ENCODE measurements around the gene CDYL2. TPM values are rescaled to one million over a fixed set of nuclear protein-coding genes. Genes with fewer than 3 reads are reported as not detected.

CDYL2 gene
- total RNA-seq, 1 experiment from 2014 or later: 8.2 TPM

DNA sequence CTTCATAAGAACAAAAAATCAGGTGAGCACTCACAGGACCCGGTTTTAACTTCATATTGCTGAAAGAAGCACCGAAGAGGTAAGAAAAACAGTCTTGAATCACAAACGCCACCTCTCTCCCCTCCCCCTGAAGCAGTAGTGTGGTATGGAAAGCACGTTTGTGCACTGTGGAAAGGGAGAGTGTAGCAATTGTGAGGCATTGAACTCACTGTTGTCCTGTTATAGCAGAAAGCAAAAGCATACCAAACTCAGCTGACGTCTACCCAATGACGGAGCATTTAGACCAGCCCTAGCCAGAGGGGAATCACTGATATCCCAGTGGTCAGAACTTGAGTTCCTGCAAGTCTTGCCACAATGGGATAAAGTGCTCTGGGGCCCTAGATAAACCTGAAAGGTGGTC is 164.8 kb downstream of the CDYL2 start:
- Mint-ChIP-seq H3K4me3 (no peak overlapping the region), H3K4me1 (no peaks in the 10 kb centered on the region), H3K27ac (no peak overlapping the region), H3K27me3 (ENCODE audit: low read depth) (peaks cover 4% of the 10 kb centered on the region; the same call in 1 of the 2 replicates), H3K9me3 (peaks cover 33% of the 10 kb centered on the region), H3K36me3 (peaks cover 16% of the 10 kb centered on the region)
- DNase-seq (ENCODE audit: low spot score) (no peak), ATAC-seq (no peak)
- CTCF ChIA-PET: no interaction called here
- no peak for TF ChIP-seq TCF7 (CRISPR knock-in tag; IDR thresholded peaks at IDR 0.05; ENCODE audit: low read depth)
- TF ChIP-seq, protein P1, sequence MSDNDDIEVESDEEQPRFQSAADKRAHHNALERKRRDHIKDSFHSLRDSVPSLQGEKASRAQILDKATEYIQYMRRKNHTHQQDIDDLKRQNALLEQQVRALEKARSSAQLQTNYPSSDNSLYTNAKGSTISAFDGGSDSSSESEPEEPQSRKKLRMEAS (CRISPR knock-in tag; IDR thresholded peaks at IDR 0.05): no peak
- TF ChIP-seq, protein P2, sequence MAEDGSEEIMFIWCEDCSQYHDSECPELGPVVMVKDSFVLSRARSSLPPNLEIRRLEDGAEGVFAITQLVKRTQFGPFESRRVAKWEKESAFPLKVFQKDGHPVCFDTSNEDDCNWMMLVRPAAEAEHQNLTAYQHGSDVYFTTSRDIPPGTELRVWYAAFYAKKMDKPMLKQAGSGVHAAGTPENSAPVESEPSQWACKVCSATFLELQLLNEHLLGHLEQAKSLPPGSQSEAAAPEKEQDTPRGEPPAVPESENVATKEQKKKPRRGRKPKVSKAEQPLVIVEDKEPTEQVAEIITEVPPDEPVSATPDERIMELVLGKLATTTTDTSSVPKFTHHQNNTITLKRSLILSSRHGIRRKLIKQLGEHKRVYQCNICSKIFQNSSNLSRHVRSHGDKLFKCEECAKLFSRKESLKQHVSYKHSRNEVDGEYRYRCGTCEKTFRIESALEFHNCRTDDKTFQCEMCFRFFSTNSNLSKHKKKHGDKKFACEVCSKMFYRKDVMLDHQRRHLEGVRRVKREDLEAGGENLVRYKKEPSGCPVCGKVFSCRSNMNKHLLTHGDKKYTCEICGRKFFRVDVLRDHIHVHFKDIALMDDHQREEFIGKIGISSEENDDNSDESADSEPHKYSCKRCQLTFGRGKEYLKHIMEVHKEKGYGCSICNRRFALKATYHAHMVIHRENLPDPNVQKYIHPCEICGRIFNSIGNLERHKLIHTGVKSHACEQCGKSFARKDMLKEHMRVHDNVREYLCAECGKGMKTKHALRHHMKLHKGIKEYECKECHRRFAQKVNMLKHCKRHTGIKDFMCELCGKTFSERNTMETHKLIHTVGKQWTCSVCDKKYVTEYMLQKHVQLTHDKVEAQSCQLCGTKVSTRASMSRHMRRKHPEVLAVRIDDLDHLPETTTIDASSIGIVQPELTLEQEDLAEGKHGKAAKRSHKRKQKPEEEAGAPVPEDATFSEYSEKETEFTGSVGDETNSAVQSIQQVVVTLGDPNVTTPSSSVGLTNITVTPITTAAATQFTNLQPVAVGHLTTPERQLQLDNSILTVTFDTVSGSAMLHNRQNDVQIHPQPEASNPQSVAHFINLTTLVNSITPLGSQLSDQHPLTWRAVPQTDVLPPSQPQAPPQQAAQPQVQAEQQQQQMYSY (CRISPR knock-in tag; IDR thresholded peaks at IDR 0.05): no peak
- TF ChIP-seq EMX1 (CRISPR knock-in tag; IDR thresholded peaks at IDR 0.05): no peak
- TF ChIP-seq ELF4 (CRISPR knock-in tag; IDR thresholded peaks at IDR 0.05; ENCODE audit: low read depth): no peak
- TF ChIP-seq CTCF (IDR thresholded peaks at IDR 0.05): no peak
- no peak for TF ChIP-seq ATF3 (CRISPR knock-in tag; conservative IDR thresholded peaks at IDR 0.05)
- TF ChIP-seq NFE2L1 (CRISPR knock-in tag; IDR thresholded peaks at IDR 0.05): no peak
- no peak for TF ChIP-seq USF1 (CRISPR knock-in tag; IDR thresholded peaks at IDR 0.05)
- no peak for TF ChIP-seq FOXP1 (CRISPR knock-in tag; IDR thresholded peaks at IDR 0.05; ENCODE audit: borderline replicate concordance)
- no peak for TF ChIP-seq IRF2 (CRISPR knock-in tag; IDR thresholded peaks at IDR 0.05; ENCODE audit: borderline replicate concordance, low read depth)
- no peak for TF ChIP-seq SMAD4 (CRISPR knock-in tag; IDR thresholded peaks at IDR 0.05)
- no peak for TF ChIP-seq ZNF396 (CRISPR knock-in tag; IDR thresholded peaks at IDR 0.05; ENCODE audit: borderline replicate concordance)
- no peak for TF ChIP-seq ZNF416 (CRISPR knock-in tag; IDR thresholded peaks at IDR 0.05)
- no peak for TF ChIP-seq SP1 (CRISPR knock-in tag; conservative IDR thresholded peaks at IDR 0.05)
- no peak for TF ChIP-seq GABPB1 (CRISPR knock-in tag; IDR thresholded peaks at IDR 0.05)
- TF ChIP-seq ZNF671 (CRISPR knock-in tag; IDR thresholded peaks at IDR 0.05): no peak
- TF ChIP-seq, protein P3, sequence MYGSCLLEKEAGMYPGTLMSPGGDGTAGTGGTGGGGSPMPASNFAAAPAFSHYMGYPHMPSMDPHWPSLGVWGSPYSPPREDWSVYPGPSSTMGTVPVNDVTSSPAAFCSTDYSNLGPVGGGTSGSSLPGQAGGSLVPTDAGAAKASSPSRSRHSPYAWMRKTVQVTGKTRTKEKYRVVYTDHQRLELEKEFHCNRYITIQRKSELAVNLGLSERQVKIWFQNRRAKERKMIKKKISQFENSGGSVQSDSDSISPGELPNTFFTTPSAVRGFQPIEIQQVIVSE (CRISPR knock-in tag; IDR thresholded peaks at IDR 0.05; ENCODE audit: borderline replicate concordance): no peak
- POLR2A ChIA-PET: no interaction called here

- H3K4me3 Mint-ChIP-seq: no peak overlapping the region
- DNase-seq (ENCODE audit: low spot score) (no peak), ATAC-seq (no peak)
- TF ChIP-seq NR3C1 (CRISPR knock-in tag; conservative IDR thresholded peaks at IDR 0.05; ENCODE audit: low read depth) (no peak), ZBTB21 (CRISPR knock-in tag; IDR thresholded peaks at IDR 0.05; ENCODE audit: borderline replicate concordance) (no peak), ZNF121 (CRISPR knock-in tag; IDR thresholded peaks at IDR 0.05) (no peak), KAT7 (CRISPR knock-in tag; IDR thresholded peaks at IDR 0.05; ENCODE audit: borderline replicate concordance) (no peak), FOXK1 (CRISPR knock-in tag; IDR thresholded peaks at IDR 0.05) (no peak)
- TF ChIP-seq, protein P4, sequence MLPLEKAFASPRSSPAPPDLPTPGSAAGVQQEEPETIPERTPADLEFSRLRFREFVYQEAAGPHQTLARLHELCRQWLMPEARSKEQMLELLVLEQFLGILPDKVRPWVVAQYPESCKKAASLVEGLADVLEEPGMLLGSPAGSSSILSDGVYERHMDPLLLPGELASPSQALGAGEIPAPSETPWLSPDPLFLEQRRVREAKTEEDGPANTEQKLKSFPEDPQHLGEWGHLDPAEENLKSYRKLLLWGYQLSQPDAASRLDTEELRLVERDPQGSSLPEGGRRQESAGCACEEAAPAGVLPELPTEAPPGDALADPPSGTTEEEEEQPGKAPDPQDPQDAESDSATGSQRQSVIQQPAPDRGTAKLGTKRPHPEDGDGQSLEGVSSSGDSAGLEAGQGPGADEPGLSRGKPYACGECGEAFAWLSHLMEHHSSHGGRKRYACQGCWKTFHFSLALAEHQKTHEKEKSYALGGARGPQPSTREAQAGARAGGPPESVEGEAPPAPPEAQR (CRISPR knock-in tag; IDR thresholded peaks at IDR 0.05): no peak
- TF ChIP-seq, protein P5, sequence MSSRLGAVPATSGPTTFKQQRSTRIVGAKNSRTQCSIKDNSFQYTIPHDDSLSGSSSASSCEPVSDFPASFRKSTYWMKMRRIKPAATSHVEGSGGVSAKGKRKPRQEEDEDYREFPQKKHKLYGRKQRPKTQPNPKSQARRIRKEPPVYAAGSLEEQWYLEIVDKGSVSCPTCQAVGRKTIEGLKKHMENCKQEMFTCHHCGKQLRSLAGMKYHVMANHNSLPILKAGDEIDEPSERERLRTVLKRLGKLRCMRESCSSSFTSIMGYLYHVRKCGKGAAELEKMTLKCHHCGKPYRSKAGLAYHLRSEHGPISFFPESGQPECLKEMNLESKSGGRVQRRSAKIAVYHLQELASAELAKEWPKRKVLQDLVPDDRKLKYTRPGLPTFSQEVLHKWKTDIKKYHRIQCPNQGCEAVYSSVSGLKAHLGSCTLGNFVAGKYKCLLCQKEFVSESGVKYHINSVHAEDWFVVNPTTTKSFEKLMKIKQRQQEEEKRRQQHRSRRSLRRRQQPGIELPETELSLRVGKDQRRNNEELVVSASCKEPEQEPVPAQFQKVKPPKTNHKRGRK (CRISPR knock-in tag; IDR thresholded peaks at IDR 0.05; ENCODE audit: borderline replicate concordance): no peak
- H3K27me3 Mint-ChIP-seq (ENCODE audit: low read depth): peaks cover 4% of the 10 kb centered on the region; the same call in 1 of the 2 replicates
- CTCF ChIA-PET: no interaction called here
- H3K27ac Mint-ChIP-seq: no peak overlapping the region
- H3K9me3 Mint-ChIP-seq: peaks cover 32% of the 10 kb centered on the region
- H3K36me3 Mint-ChIP-seq: peaks cover 9% of the 10 kb centered on the region
- POLR2A ChIA-PET: no interaction called here
- no peaks in the 10 kb centered on the region for H3K4me1 Mint-ChIP-seq
Observed at GRCh38 chr16:80637621-80638020, 166.8 kb downstream of the CDYL2 start.
